Stimulated activated CD4-positive, alpha-beta T cell treated with anti-CD3 and anti-CD28 coated beads, Interleukin-4, amount 100 ng/mL, for 48 hours (primary cell): ENCODE measurements around the gene FBXW8.

Source experiments
- DNase-seq, 2 donors: peaks; one replicate each; pipeline ENCODE4 v3.0.0-alpha.2; 2020; ENCODE audit warnings: low read depth in 2 of 2

Gene FBXW8

GRCh38 chr12:116910645-116911451, at the start of gene FBXW8:
FBXW8 (plus strand) TSS chr12:116910950; CDS start chr12:116911038, 88 bp downstream.
- peak; percentile 48 to 51 for DNase-seq

DNA sequence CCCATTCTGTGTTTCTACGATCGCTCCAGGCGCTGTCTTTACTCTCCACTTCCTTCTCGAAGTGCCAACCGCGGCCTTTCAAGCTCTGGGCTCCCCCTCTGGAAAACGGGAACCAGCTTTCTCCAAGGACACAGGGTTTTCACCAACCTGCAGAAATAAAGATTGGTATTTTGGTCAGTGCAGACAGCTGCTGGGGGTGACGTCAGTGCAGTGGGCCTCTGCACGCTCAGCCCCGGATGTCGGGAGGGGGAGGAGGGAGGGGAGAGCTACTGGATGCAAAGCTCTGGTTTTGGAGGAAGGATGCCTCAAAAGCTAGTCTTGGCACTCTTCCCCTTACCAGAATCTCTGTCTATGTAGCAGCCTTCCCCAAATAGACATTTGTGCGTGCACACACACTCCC, 49.4 kb upstream of the FBXW8 start:
- DNase-seq: no peak

- DNase-seq: no peak
Measured at GRCh38 chr12:116862167-116862566, 48.6 kb upstream of the FBXW8 start.

GRCh38 chr12:116863275-116863767, 47.4 kb upstream of the FBXW8 start:
- no peak for DNase-seq

DNA sequence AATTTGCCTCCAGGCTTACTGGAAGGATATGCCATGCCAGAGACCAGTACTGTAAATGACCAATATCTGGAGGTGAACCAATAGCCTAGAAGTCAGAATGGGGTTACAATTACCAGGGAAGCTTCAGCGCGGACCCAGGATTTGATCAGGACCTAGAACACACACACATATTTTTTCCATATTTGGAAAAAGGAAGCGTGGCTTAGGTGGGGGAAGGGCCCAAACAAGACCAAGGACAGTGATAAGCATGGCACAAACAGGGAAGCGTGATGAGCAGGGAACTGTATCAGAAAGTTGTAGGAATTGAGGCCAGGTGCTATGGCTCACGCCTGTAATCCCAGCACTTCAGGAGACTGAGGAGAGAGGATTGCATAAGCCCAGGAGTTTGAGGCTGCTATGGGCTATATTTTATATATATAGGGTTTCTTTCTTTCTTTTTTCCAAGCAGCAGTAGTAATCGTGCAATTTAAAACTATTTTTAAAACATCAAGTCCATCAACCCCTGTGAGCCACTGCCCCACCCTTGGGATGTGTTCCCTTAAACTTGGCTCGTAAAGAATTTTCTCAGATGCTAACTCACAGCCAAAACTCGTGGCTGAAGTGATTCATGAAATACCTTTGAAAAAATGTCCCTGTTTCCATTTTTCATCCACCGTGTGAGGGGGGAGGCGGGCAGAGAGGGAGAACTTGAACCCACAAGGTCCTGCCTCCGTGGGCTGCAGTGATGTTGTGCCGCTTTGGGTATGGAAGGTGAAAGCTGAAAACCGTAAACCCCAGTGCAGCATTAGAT, 46.2 kb upstream of the FBXW8 start:
- DNase-seq: no peak

DNA sequence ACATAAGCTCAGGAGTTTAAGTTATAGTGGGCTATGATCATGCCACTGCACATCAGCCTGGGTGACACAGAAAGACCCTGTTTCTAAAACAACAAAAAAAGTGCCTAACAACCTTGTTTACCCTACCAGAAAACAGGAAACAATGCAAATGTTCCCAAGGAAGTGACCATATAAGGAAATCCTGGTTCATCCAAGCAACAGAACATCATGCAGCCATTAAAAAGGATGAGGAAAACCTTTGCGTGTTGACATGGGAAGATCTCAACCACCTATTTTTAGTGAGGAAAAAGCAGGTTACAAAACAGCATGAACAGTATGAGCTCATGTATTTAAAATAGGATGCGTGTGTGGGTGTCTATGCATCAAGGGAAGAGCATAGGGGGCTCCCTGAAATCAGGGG, 43.2 kb upstream of the FBXW8 start:
- no peak for DNase-seq

DNA sequence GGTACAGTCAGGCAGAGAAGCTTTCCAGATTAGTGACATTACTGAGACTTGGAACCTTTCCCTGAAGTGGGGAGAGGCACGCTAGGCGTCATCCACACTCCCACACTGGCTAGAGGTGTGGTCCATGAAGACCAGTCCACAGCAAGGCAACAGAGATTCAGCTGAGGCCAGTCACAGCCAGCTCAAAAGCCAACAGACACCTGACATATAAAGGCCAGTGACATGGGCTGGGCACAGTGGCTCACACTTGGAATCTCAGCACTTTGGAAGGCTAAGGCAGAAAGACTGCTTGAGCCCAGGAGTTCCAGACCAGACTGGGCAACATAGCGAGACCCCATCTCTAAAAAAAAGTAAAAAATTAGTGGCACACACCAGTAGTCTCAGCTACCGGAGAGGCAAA, 40.4 kb upstream of the FBXW8 start:
- no peak for DNase-seq

- no peak for DNase-seq
Measured at GRCh38 chr12:116874324-116874995, 36.3 kb upstream of the FBXW8 start.

GRCh38 chr12:116876151-116876869, 34.4 kb upstream of the FBXW8 start:
- DNase-seq: no peak

DNA sequence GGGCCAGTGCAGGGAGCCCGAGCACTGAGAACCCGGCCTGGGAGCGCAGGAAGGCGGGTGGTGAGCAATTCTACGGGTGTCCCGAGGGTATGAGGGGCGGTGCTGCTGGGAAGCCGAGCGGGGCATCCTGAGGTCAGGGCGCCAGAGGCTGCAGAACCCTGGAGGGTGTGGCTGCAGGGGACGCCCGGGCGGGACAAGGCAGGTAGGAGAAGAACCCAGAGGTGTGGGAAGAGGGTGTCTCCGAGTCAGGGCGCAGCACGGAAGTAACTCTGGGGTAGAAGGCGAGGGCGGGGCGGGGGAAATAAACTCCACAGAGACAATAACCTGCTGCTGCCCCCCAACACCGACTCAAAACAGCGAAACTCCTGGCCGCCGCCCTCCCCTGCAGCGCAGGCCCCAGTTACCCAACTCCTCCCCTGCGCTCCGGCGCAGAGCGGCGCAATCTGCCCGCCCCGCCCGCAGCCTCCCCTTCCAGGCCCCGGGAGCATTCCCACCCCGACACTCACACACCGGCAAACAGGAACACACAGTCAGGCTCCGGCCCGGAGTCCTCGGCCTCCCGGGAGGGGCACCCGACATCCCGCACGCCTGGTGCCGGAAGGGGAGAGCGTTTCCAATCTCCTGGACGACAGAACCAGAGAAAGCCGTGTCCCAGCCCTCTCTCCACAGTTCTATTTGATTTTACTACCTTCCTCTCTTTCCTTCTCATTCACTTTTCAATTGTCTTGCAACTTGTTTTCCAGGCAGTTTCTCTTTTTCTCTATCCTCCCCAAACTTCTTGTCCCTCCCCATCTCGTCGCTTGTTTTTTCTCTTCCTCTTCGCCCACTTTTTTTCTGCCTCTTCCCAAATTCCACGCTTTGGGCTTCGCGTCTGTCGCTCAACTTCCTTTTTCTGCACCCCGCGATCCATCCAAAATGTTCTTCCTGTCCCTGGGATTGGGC, 31.9 kb upstream of the FBXW8 start:
- no peak for DNase-seq

GRCh38 chr12:116879509-116880212, 31.1 kb upstream of the FBXW8 start:
- no peak for DNase-seq

- DNase-seq: no peak
Measured at GRCh38 chr12:116880213-116880816, 30.4 kb upstream of the FBXW8 start.

GRCh38 chr12:116880817-116881324, 29.9 kb upstream of the FBXW8 start:
- DNase-seq: peak in 1 of 2 donors; percentile 13

- DNase-seq: no peak
Measured at GRCh38 chr12:116881325-116881876, 29.3 kb upstream of the FBXW8 start, which contains the start of gene HRK. HRK (minus strand) TSS chr12:116881441; CDS start chr12:116881307, 134 bp downstream.

- DNase-seq: no peak
Measured at GRCh38 chr12:116881877-116882507, 28.8 kb upstream of the FBXW8 start.

GRCh38 chr12:116882742-116883141, 28.0 kb upstream of the FBXW8 start:
- no peak for DNase-seq

DNA sequence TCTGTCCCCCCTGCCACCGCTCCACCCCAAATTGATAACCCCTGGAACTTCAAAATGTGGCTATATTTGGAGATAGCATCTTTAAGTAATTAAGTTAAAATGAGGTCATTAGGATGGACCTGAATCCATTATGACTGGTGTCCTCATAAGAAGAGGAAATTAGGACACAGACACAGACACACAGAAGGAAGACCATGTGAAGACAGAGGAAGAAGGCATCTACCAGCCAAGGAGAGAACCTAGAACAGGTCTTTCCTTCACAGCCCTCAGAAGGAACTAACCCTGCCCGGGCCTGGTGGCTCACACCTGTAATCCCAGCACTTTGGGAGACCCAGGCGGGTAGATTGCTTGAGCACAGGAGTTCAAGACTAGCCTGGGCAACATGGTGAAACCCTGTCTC, 25.9 kb upstream of the FBXW8 start:
- no peak for DNase-seq

GRCh38 chr12:116885491-116885890, 25.3 kb upstream of the FBXW8 start:
- no peak for DNase-seq
